NB4 (cell line): Measurements from ENCODE around the gene MCF2L.

Experiments used
- DNase-seq: peaks from one replicate; pipeline ENCODE4 v3.0.0; 2010; ENCODE audit warnings: low read depth
- H3K4me3 ChIP-seq: one replicate; pipeline ENCODE4 v1.5.1; 2011; ENCODE audit warnings: mild to moderate bottlenecking, low read depth, low read length, moderate library complexity
- MAX ChIP-seq: IDR thresholded peaks from 2 replicates; pipeline ENCODE4 v1.6.1; 2011; ENCODE audit warnings: low read depth, low read length
- MYC ChIP-seq: IDR thresholded peaks from 2 replicates; pipeline ENCODE4 v1.6.1; 2011; ENCODE audit warnings: low read depth, low read length
- POLR2A ChIP-seq: IDR thresholded peaks from 2 replicates; pipeline ENCODE4 v1.6.1; 2011; ENCODE audit warnings: mild to moderate bottlenecking; ENCODE audit not compliant: insufficient read length; ENCODE audit errors: extremely low read depth
- TF ChIP-seq, protein P1 (sequence below): IDR thresholded peaks from one replicate; pipeline ENCODE4 v1.5.1; 2012; ENCODE audit warnings: low read depth, low read length

Gene MCF2L

DNA sequence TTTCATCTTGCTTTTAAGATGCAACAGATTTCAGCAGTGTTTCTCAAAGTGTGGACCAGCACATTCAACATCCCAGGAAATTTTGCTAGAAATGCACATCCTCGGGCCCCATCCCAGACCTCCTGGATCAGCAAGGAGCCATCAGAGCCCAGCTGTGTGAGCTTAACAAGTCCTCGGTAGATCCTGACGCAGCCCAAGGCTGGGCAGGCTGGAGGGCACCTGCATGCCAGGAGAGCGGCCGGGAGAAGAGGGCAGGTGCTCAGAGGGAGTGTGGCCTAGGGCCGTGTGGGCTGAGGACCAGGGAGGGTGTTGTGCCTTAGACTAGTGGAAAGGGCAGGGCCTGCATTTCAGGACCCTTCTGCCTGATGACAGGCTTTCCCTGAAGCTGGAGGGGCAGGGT lies 2.2 kb upstream of the MCF2L start:
- TF ChIP-seq POLR2A: no peak
- TF ChIP-seq, protein P1, sequence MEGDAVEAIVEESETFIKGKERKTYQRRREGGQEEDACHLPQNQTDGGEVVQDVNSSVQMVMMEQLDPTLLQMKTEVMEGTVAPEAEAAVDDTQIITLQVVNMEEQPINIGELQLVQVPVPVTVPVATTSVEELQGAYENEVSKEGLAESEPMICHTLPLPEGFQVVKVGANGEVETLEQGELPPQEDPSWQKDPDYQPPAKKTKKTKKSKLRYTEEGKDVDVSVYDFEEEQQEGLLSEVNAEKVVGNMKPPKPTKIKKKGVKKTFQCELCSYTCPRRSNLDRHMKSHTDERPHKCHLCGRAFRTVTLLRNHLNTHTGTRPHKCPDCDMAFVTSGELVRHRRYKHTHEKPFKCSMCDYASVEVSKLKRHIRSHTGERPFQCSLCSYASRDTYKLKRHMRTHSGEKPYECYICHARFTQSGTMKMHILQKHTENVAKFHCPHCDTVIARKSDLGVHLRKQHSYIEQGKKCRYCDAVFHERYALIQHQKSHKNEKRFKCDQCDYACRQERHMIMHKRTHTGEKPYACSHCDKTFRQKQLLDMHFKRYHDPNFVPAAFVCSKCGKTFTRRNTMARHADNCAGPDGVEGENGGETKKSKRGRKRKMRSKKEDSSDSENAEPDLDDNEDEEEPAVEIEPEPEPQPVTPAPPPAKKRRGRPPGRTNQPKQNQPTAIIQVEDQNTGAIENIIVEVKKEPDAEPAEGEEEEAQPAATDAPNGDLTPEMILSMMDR: no peak
- no peak for TF ChIP-seq MAX
- TF ChIP-seq MYC: no peak
- no peak for DNase-seq
- H3K4me3 ChIP-seq: no peak overlapping the region

- DNase-seq: no peak
- TF ChIP-seq POLR2A (no peak), MAX (no peak), MYC (no peak)
- TF ChIP-seq, protein P1: no peak
- H3K4me3 ChIP-seq: no peak overlapping the region
These were observed 1.2 kb upstream of the MCF2L start for GRCh38 chr13:112967686-112968379.

GRCh38 chr13:112968380-112968909 lies 569 bp upstream of the MCF2L start:
- H3K4me3 ChIP-seq: no peak overlapping the region
- DNase-seq: no peak

GRCh38 chr13:112969692-112970338 lies 801 bp downstream of the MCF2L start:
- no peak for TF ChIP-seq MYC
- TF ChIP-seq, protein P1: no peak
- TF ChIP-seq MAX: no peak
- no peak for TF ChIP-seq POLR2A
- DNase-seq: no peak
- no peak overlapping the region for H3K4me3 ChIP-seq

More at GRCh38 chr13:112968380-112968909, 569 bp upstream of the MCF2L start:
- TF ChIP-seq MYC (no peak), MAX (no peak), POLR2A (no peak)
- TF ChIP-seq, protein P1: no peak

- H3K4me3 ChIP-seq: no peak overlapping the region
- TF ChIP-seq POLR2A (no peak), MYC (no peak), MAX (no peak)
- TF ChIP-seq, protein P1: no peak
These were observed 1.7 kb downstream of the MCF2L start for GRCh38 chr13:112970552-112971287.

More at GRCh38 chr13:112970552-112971287, 1.7 kb downstream of the MCF2L start:
- no peak for DNase-seq
